Activated CD8-positive, alpha-beta T cell treated with anti-CD3 and anti-CD28 coated beads for 36 hours (primary cell): ENCODE results near the gene NOC2L. TPM values are rescaled to one million over a fixed set of nuclear protein-coding genes. Genes with fewer than 3 reads are reported as not detected.
"Not testable (repeated sequence)": the region's sequence is repeated elsewhere in the genome, so short reads cannot be mapped to it uniquely, and the experiment has no call there.

Experiments
- ATAC-seq: fragments of 200-7000 bp; cut with Tn5 transposase; one replicate; pipeline ENCODE4 v1.10.0; 2021; ENCODE audit warnings: mild to moderate bottlenecking, moderate library complexity
- CTCF ChIA-PET: fragments of 350-600 bp; sonication (Branson Sonifier 250); formaldehyde crosslinking; loops from one replicate; lab custom pipeline; 2021; ENCODE audit warnings: antibody characterized with exemption; lab: Charles Lee
- POLR2A ChIA-PET: fragments of 350-600 bp; sonication (Branson Sonifier 250); formaldehyde crosslinking; loops from one replicate; lab custom pipeline; 2021; ENCODE audit warnings: antibody characterized with exemption; lab: Charles Lee
- DNase-seq: peaks from one replicate; pipeline ENCODE4 v3.0.0-alpha.2; 2020
- H3K27ac Mint-ChIP-seq: one replicate; pipeline ENCODE4 v1.8.0; 2021; ENCODE audit warnings: mild to moderate bottlenecking, mixed read lengths
- H3K27me3 Mint-ChIP-seq: one replicate; pipeline ENCODE4 v1.8.0; 2021; ENCODE audit warnings: mixed read lengths
- H3K36me3 Mint-ChIP-seq: one replicate; pipeline ENCODE4 v1.8.0; 2021; ENCODE audit warnings: low read depth, mixed read lengths
- H3K4me1 Mint-ChIP-seq: one replicate; pipeline ENCODE4 v1.8.0; 2021; ENCODE audit warnings: low read depth, mixed read lengths
- H3K4me3 Mint-ChIP-seq: one replicate; pipeline ENCODE4 v1.8.0; 2021; ENCODE audit warnings: mild to moderate bottlenecking, moderate library complexity, mixed read lengths
- H3K9me3 Mint-ChIP-seq: one replicate; pipeline ENCODE4 v1.8.0; 2021; ENCODE audit warnings: mixed read lengths
- intact Hi-C: fragments of 100-400 bp; cut with micrococcal nuclease; formaldehyde crosslinking; loops from one replicate; pipeline ENCODE4 v1.10.0; 2022
- total RNA-seq, 2 experiments: library from RNA; stranded (reverse); gene quantifications; one replicate each; pipeline ENCODE4 v1.2.3, GENCODE V29; 2021
- TF ChIP-seq, protein P1 (sequence below): fragments of 200-600 bp; IDR thresholded peaks from one replicate; pipeline ENCODE4 v1.8.0; 2022; ENCODE audit warnings: antibody characterized with exemption, mild to moderate bottlenecking

NOC2L gene
- total RNA-seq, 2 experiments from 2014 or later = 138 to 139 TPM

DNA sequence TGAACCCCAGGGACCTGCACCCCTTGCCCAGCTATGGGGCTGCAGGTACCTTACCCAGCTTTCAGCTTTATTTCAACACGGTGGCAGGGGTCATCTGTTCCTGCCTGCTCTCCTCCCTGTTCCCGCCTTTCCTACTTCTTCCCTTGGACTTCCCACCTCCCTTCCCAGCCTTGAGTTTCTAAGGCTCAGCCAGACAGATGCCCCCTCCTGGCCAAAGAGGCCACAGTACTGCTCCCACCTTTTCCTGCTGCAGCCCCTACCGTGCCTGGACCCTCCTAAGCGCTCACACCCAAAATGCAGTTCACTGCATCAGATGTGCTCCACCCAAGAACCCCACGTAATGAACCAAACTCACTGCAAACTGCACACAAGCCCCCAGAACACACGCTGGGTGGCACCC is 7.7 kb downstream of the NOC2L start:
- peaks cover 53% of the 10 kb centered on the region for H3K36me3 Mint-ChIP-seq
- CTCF ChIA-PET = no interaction called here
- no peaks in the 10 kb centered on the region for H3K4me1 Mint-ChIP-seq
- TF ChIP-seq, protein P1, sequence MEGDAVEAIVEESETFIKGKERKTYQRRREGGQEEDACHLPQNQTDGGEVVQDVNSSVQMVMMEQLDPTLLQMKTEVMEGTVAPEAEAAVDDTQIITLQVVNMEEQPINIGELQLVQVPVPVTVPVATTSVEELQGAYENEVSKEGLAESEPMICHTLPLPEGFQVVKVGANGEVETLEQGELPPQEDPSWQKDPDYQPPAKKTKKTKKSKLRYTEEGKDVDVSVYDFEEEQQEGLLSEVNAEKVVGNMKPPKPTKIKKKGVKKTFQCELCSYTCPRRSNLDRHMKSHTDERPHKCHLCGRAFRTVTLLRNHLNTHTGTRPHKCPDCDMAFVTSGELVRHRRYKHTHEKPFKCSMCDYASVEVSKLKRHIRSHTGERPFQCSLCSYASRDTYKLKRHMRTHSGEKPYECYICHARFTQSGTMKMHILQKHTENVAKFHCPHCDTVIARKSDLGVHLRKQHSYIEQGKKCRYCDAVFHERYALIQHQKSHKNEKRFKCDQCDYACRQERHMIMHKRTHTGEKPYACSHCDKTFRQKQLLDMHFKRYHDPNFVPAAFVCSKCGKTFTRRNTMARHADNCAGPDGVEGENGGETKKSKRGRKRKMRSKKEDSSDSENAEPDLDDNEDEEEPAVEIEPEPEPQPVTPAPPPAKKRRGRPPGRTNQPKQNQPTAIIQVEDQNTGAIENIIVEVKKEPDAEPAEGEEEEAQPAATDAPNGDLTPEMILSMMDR = no peak
- DNase-seq (no peak), ATAC-seq (no peak)
- no peak overlapping the region for H3K4me3 Mint-ChIP-seq
- H3K27me3 Mint-ChIP-seq = no peaks in the 10 kb centered on the region
- intact Hi-C loops = no loop called here
- no peak overlapping the region for H3K27ac Mint-ChIP-seq
- no peaks in the 10 kb centered on the region for H3K9me3 Mint-ChIP-seq
- POLR2A ChIA-PET = interaction anchor here (0.9 kb wide), 1 partner anchor 10 kb away, joined by 3 read pairs; no protein-coding TSS in a partner anchor

DNA sequence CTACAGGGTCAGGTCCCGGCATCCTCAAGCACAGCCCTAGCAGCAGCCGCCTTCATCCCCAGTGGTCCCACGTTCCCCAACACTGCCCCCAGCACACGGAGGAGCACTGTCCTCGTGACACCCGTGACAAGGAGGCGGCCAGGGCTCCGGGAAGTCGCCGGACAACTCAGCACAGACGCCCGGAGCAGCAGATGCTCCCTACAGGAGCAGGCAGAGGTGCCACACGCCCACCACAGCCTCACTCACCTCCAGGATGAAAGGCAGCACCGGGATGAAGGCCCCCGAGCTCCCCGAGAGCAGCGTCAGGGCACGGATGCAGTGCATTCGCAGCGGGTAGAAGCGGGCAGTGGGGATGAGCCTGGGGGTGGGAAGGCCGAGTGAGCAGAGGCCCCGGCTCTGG is 8.2 kb downstream of the NOC2L start:
- no peak for ATAC-seq
- Mint-ChIP-seq H3K4me1 (no peaks in the 10 kb centered on the region), H3K4me3 (no peak overlapping the region), H3K9me3 (no peaks in the 10 kb centered on the region), H3K27me3 (no peaks in the 10 kb centered on the region), H3K36me3 (peaks cover 52% of the 10 kb centered on the region), H3K27ac (no peak overlapping the region)
- DNase-seq = no peak
- TF ChIP-seq, protein P1 = no peak
- ChIA-PET CTCF (no interaction called here), POLR2A (interaction anchor here (0.9 kb wide), 1 partner anchor 10 kb away, joined by 3 read pairs; no protein-coding TSS in a partner anchor)
- intact Hi-C loops = no loop called here

DNA sequence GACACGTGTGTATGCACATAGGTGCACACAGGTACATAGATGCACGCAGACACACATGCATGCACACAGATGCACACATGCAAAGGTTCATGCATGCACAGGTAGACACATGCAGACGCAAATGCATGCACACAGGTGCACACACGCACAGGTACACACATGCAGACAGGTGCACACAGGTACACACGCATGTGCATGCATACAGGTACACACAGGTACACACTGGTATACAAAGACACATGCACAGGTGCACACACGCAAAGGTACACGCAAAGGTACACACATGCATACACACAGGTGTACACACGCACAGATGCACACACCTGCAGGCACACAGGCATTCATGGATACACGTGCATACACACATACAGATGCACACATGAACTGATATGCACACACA is 8.8 kb downstream of the NOC2L start:
- H3K9me3 Mint-ChIP-seq = no peaks in the 10 kb centered on the region
- ATAC-seq (no peak), DNase-seq (no peak)
- no peaks in the 10 kb centered on the region for H3K4me1 Mint-ChIP-seq
- no peak overlapping the region for H3K27ac Mint-ChIP-seq
- TF ChIP-seq, protein P1 = no peak
- H3K27me3 Mint-ChIP-seq = no peaks in the 10 kb centered on the region
- POLR2A ChIA-PET = no interaction called here
- H3K4me3 Mint-ChIP-seq = no peak overlapping the region
- peaks cover 53% of the 10 kb centered on the region for H3K36me3 Mint-ChIP-seq
- intact Hi-C loops = no loop called here
- CTCF ChIA-PET = no interaction called here

DNA sequence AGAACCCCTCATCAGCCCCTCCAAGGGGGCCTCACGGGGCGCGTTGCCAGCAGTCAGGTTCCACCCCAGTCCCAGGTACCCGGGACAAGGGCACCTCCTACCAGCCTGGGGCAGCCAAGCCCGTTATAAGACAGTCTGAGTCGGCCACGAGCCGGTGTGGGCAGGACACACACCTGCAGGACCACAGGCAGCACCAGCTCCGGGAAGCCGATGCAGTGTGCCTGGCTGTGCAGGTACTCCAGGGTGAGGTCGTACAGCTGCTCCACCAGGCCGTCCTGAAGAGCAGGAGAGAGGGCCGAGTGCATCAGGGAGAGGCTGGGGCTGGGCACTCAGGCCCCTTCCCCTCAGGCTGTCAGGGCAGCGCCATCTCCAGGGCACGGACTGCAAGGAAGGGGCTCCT is 11.1 kb downstream of the NOC2L start:
- intact Hi-C loops = no loop called here
- no peak overlapping the region for H3K27ac Mint-ChIP-seq
- peaks cover 42% of the 10 kb centered on the region for H3K36me3 Mint-ChIP-seq
- H3K27me3 Mint-ChIP-seq = no peaks in the 10 kb centered on the region
- no peak for DNase-seq
- POLR2A ChIA-PET = no interaction called here
- no peak for ATAC-seq
- CTCF ChIA-PET = no interaction called here
- no peaks in the 10 kb centered on the region for H3K9me3 Mint-ChIP-seq
- no peak overlapping the region for H3K4me3 Mint-ChIP-seq
- TF ChIP-seq, protein P1 = no peak
- no peaks in the 10 kb centered on the region for H3K4me1 Mint-ChIP-seq

DNA sequence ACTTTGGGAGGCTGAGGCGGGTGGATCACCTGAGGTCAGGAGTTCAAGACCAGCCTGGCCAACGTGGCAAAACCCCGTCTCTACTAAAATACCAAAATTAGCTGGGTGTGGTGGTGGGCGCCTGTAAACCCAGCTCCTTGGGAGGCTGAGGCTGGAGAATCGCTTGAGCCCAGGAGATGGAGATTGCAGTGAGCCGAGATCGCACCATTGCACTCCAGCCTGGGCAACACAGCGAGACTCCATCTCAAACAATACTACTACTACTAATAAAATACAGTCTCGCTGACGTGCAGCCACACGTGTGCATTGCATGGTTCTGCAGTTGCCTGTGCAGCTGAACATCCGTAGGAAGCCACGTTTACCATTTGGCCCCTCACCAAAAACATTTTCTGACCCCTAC is 12.2 kb downstream of the NOC2L start:
- CTCF ChIA-PET, H3K9me3 Mint-ChIP-seq, H3K4me1 Mint-ChIP-seq, H3K27ac Mint-ChIP-seq, H3K4me3 Mint-ChIP-seq, ATAC-seq, DNase-seq, H3K27me3 Mint-ChIP-seq, intact Hi-C loops: not testable (repeated sequence)
- POLR2A ChIA-PET = interaction anchor here (0.8 kb wide), 1 partner anchor 9 kb away, joined by 3 read pairs; no protein-coding TSS in a partner anchor
- peaks cover 39% of the 10 kb centered on the region for H3K36me3 Mint-ChIP-seq
